Choroid plexus epithelial cell (primary cell): ENCODE results near the gene ST8SIA6.
"Not testable (repeated sequence)": the region's sequence is repeated elsewhere in the genome, so short reads cannot be mapped to it uniquely, and the experiment has no call there.

Source experiments
- DNase-seq: peaks from one replicate; pipeline ENCODE4 v3.0.0-alpha.2; 2010; ENCODE audit warnings: low read depth
- H3K4me3 ChIP-seq: 2 replicates; pipeline ENCODE4 v1.5.1; 2011; ENCODE audit warnings: low read depth, mild to moderate bottlenecking, control low read depth, low read length, moderate library complexity
- TF ChIP-seq, protein P1 (sequence below): conservative IDR thresholded peaks from 2 replicates; pipeline ENCODE4 v1.5.1; 2011; ENCODE audit warnings: low read depth, mild to moderate bottlenecking, control low read depth, inconsistent platforms, low read length, moderate library complexity

ST8SIA6 gene

DNA sequence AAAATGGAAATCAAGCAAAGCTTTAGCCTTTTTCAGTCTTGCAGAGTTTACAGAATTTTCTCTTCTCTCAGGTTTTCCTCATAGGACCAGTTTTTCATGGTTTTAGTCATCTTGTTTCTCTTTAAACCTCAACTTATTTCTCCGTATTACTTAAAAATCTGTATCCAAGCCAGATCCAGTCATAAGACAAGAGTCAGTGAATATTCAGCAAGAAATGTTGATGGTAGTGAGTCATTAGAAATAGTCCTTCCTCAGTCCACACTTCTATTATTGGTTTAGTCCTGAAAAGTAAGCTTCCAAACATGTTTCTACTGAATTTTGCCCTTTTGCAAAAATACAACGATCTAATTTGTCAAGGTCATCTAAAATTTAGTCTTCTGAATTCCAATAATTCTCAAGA, 119.3 kb downstream of the ST8SIA6 start:
- TF ChIP-seq, protein P1, sequence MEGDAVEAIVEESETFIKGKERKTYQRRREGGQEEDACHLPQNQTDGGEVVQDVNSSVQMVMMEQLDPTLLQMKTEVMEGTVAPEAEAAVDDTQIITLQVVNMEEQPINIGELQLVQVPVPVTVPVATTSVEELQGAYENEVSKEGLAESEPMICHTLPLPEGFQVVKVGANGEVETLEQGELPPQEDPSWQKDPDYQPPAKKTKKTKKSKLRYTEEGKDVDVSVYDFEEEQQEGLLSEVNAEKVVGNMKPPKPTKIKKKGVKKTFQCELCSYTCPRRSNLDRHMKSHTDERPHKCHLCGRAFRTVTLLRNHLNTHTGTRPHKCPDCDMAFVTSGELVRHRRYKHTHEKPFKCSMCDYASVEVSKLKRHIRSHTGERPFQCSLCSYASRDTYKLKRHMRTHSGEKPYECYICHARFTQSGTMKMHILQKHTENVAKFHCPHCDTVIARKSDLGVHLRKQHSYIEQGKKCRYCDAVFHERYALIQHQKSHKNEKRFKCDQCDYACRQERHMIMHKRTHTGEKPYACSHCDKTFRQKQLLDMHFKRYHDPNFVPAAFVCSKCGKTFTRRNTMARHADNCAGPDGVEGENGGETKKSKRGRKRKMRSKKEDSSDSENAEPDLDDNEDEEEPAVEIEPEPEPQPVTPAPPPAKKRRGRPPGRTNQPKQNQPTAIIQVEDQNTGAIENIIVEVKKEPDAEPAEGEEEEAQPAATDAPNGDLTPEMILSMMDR: no peak
- DNase-seq: peak; percentile 66
- no peak overlapping the region for H3K4me3 ChIP-seq

DNA sequence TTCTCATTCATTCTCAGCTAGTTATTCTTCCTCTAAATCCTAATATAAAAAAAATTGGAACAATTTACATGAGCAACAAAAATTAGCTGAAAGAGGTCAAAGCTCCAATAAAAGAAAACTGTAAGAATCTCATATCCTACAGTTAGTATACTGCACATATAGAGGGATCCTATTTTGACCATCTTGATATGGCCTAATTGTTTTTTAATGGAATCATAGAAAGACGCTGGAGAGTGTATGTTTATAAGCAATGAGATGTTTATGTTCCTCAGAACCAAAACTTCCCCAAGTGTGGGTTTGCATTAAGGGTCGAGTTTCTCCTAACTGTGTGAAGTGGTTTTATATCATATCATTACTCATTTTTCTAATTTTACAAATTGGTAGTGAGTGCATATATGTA, 123.9 kb downstream of the ST8SIA6 start:
- TF ChIP-seq, protein P1: no peak
- H3K4me3 ChIP-seq: no peak overlapping the region
- DNase-seq: no peak

DNA sequence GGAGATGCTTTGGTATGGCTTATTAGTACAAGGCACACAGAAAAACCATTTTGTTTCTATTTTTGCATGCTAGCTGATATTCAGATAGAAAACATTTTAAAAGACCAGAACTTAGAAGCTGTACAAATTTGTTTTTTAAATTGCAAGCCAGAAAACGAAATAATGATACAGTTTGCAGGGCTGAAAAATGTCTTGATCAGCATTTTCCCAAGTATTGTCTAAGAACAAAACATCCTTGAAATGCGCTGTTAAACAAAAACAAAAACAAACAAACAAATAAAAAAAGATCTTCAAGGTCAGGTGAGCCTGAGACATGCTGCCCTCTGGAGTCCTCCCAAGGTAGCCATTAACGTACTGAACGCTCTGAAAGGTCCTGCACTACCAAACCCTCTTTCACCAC, 128.0 kb downstream of the ST8SIA6 start:
- no peak for DNase-seq
- TF ChIP-seq, protein P1: no peak
- no peak overlapping the region for H3K4me3 ChIP-seq

DNA sequence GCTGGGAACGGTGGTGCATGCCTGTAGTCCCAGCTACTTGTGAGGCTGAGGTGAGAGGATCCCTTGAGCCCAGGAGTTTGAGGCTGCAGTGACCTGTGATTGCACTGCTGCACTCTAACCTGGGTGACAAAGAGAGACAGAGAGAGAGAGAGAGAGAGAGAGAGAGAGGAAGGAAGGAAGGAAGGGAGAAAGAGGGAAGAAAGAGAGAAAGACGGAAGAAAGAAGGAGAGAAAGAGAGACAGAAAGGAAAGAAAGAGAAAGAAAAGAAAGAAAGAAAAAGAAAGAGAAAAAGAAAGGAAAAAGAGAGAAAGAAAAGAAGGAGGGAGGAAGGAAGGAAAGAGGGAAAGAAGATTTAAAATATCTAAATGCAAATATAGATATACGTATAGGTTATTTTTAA, 132.4 kb downstream of the ST8SIA6 start:
- not testable (repeated sequence) for H3K4me3 ChIP-seq, DNase-seq

DNA sequence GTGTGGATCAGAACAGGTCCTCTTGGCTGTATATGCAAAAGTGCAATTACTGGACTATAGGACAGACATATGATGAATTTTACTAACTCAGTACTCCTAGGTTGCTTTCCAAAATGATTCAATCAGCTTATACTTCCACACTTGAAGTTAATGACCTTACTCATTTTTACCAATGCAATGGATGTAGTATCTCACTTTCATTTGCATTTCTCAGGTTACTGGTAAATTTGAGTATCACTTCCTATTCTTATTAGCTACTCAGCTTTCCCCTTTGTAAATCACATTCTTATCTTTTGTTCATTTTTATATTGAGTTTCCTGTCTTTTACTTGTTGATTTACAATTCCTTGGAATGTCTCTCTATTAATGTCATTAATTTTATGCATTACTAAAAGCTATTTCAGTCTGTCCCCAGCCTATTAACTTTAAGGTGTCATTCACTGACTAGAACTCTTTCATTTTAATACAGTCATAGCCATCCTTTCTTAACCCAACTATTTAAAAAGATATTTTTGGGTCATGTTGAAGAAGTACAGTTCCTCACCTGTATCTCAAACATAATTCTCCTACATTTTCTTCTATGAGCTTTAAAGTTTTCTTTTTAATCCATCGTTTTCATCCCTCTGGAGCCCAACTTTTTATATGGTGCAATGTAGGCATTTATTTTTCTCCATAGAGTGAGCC, 137.8 kb downstream of the ST8SIA6 start:
- no peak for DNase-seq
- TF ChIP-seq, protein P1: no peak
- H3K4me3 ChIP-seq: no peak overlapping the region

DNA sequence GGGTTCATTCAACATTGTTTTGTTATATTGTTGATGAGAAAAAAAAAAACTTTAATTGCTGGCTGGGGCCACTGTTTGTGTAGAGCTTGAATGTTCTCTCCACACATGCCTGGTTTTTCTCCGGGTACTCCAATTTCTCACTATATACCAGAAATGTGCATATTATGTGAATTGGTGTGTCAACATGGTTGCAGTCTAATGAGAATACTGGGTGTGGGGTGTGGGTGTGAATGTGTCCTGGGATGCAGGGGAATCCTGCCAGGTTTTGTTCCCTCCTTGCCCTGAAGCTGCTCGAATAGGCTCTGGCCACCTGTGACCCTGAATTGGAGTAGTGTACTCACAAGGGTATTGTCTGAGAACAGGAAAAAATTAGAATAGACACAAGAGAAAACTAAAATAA, 145.0 kb downstream of the ST8SIA6 start:
- TF ChIP-seq, protein P1: no peak
- no peak for DNase-seq
- no peak overlapping the region for H3K4me3 ChIP-seq

DNA sequence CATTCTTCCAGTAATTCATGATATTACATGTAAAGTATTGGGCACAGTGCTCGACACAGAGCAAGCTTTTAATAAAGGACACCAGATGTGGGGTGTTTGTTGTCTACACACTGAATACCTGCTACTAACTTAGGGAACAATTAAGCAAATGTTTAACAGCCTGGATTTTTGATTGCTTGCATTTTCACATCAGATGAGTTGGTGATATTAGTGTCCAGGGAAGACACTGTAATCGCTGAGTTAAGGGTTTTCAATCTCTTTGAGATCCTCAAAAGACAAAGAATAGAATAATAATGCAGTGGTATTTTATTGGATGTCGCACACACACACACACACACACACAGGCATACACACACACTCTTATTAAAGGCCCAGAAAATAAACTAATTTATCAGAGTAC, 147.3 kb downstream of the ST8SIA6 start:
- H3K4me3 ChIP-seq: no peak overlapping the region
- DNase-seq: no peak
- TF ChIP-seq, protein P1: no peak

DNA sequence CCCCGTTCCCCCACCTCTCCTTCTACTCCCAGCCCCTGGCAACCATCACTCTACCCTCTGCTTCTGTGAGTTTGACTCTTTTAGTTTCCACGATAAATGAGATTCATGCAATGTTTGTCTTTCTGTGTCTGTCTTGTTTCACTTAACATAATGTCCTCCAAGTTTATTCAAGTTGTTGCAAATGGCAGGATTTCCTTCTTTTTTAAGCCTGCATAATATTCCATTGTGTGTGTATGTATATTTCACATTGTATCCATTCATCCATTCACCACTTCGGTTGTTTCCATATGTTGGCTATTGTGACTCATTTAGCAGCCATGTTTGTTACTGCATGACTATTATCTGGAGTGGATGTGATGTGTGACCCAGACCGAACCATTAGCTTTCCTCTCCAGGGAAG, 162.0 kb downstream of the ST8SIA6 start:
- TF ChIP-seq, protein P1: no peak
- H3K4me3 ChIP-seq: no peak overlapping the region
- DNase-seq: no peak
